Activated T-helper 9 cell treated with anti-CD3 and anti-CD28 coated beads, Interleukin-2, amount 50 U/mL, for 16 hours (primary cell): ENCODE data around the gene DYNC2H1.
A peak's percentile ranks its signal among the peaks of the same experiment; 100 is the strongest.
"Not testable (repeated sequence)": the region's sequence is repeated elsewhere in the genome, so short reads cannot be mapped to it uniquely, and the experiment has no call there.

Source experiments
- DNase-seq: peaks from one replicate; pipeline ENCODE4 v3.0.0-alpha.2; 2020; ENCODE audit warnings: low read depth

The DYNC2H1 gene

DNA sequence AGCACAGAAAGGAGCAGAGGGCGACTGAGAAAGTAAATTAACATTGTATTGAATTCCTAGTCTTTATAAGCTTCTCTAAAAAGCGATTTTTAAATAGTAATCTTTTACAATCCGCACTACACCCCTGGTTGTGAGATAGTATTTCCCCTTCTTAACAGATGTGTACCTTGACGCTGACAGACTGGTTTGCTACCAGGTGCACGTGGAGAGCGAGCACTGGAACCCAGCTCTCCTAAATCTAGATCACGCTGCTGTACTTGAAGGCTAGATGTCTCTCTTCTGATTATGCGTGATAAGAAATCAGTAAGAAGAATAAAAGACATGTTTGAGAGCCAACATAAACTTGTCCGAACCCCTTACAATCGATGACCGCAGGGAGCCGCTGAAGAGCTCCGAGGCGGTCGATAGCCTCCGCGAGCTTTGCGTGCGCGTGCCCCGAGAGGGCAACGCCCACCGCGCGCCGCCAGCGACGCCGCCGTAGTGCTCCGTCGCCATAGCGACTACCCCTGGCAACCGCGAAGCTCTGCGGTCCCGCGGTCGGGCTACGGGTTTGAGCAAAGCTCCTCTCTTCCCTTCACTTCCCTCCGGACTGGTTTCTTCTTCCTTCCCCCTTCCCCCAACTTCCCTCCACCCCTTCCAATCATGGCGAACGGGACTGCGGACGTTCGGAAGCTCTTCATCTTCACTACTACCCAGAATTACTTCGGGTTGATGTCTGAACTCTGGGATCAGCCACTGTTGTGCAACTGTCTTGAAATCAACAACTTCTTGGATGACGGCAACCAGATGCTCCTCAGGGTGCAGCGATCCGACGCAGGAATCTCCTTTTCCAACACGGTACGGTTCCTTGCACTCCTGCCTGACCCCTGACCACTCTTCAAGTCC is at the start of gene DYNC2H1:
Gene DYNC2H1 (plus strand): TSS at position 494 of the 885 bp plus-strand sequence. CDS start 149 bp downstream, at position 643.
- peak; percentile 83 for DNase-seq

- no peak for DNase-seq
Measured at GRCh38 chr11:103061656-103062055, 47.6 kb upstream of the DYNC2H1 start.

- no peak for DNase-seq
Measured at GRCh38 chr11:103067118-103067517, 42.1 kb upstream of the DYNC2H1 start.

- DNase-seq: no peak
Measured at GRCh38 chr11:103069367-103069766, 39.9 kb upstream of the DYNC2H1 start.

- DNase-seq: no peak
Measured at GRCh38 chr11:103070142-103070541, 39.1 kb upstream of the DYNC2H1 start.

DNA sequence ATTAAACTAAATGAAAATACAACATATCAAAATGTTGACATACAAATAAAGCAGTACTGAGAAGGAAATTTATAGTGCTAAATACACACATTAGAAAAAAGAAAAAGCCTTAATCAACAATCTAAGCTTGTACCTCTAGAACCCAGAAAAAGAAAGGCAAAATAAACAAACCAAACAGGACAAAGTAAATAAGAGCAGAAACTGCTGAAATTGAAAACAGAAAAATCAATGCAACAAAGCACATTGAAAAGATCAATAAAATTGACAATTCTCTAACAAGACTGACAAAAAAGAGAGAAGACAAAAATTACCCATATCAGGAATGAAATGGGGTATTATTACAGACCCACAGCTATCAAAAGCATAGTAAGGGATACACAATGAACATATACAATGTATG is 38.2 kb upstream of the DYNC2H1 start:
- DNase-seq: no peak

DNA sequence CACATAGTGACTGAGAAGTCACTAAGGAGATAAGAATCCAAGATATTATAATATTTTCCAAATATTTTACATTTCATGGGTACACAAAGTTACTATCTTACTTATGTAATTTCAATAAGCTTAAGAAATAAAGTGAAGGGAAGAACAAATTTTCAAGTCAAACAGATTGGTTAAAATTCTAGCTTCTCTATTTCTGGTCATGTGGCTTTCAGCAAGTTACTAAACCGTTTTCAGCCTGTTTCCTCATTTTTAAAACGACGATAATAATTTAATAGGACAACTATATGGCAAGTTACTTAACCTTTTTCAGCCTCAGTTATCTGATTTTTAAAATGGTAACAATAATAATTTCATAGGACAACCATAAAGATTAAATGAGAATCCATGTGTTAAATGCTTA is 32.9 kb upstream of the DYNC2H1 start:
- DNase-seq: no peak

- no peak for DNase-seq
Measured at GRCh38 chr11:103077554-103077953, 31.7 kb upstream of the DYNC2H1 start.

DNA sequence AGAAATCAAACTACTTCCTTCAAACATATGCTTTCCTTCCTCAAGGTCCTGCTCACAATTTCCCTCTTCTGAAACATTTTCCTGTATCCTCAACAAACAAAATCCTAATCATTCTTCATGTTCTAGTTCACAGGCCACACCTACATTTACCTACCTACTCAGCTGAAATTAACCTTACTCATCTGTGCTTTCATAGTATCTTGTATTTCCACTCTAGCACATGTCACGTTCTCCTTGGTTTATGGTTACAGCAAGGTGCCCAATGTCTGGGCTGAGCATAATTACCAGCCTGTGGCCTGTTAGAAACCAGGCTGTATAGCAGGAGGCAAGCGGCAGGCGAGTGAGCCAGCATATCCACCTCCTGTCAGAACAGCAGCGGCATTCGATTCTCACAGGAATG is 30.5 kb upstream of the DYNC2H1 start:
- DNase-seq: no peak

GRCh38 chr11:103079833-103080232 is 29.4 kb upstream of the DYNC2H1 start:
- no peak for DNase-seq

DNA sequence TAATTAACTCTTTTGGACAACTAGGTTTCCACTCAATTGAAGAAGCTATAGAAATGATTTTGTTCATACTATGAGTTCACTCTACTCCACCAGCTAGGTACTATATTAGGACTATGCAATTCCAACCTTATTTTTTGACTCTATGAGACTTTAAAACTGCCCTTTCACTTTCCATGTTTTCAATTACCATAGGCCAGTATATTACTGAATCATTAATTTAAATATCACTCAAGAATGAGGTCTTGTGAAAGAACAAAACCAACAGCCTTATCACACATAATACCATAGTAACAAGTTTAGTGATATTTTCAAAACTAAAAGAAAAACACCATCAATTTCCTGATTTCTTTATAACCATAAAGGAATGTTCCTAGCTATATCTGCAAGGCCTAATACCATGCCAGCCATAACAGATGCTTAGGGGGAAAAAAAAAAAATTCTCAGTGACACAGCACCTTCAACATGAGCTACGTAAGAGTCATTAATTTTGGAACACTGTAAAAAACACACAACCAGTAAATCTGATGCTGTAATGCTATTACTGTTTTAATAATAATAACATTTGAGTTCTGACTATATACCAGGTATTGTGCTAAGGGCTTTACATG is 23.4 kb upstream of the DYNC2H1 start:
- DNase-seq: no peak

GRCh38 chr11:103086461-103086860 is 22.8 kb upstream of the DYNC2H1 start:
- no peak for DNase-seq

DNA sequence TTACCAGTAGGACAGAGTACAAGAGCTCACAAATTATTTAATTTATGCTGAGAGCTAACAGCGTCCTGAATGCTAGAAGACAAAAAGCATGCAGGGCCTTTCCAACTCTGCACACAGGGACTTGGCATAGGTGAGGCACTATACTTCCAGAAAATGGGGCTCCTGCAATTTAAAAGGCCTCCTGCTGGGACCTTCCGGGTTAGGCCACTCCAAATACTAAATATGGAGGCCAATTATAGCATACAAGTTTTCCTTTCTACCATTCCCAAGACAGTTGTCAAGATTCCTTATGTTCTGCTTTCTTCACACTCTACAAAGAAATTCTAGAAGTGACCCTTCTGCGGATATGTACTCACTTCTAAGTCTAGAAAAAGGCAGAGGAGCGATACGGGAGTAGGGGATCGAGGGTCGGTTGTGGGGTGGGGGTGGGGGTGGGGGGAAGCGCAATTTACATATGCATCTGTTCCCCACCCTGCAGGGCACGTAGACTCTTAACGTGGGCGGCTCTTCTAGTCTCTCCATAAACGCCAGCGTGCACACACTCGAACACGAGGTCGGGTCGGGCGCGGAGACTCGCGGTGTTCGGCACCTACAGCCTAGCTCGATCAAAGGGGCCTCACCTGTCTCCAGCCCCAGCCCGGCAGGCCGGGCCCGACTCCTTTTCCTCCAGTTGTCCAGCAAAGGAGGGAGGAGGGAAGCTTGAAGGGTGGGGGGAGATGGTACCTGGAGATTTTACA is 18.0 kb upstream of the DYNC2H1 start:
- peak; percentile 12 for DNase-seq

DNA sequence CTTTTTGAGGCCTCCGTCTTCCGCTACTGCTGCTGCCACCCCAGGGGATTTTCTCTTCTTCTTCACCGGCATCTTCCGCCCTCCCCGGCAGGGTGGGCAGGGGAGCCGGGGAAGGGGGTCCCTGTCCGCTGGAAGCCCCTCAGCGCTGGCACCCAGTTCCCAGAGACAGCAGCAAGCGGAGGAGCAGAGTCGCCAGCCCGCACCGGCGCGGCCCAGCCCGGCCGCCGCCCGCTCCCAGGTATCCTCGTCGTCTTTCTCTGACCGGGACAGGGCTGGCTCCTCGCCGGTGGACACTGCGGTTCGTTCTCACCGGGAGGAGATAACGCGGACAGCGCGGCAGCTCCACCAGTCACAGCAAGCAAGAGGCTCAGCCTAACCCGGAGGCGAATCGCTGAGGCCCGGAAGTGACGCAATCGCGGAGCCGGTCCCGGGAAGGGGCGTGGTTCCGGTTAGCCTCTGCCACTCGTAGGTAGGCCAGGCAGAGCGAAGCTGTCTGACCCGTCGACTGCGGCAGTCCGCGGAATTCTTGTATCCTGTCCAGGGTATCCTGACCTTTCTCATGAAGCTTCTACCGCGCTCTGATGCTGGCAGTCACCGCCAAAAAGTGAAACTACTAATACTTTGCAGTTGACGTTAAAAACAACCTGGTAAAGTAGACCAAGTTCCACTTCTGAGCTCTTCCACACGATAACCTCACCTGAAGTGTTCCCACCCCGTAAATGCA is 17.3 kb upstream of the DYNC2H1 start, which contains the start of gene DCUN1D5:
Gene DCUN1D5 (minus strand): TSS at position 360 of the 724 bp plus-strand sequence. CDS start 288 bp downstream, at position 72.
- peak; percentile 92 for DNase-seq

DNA sequence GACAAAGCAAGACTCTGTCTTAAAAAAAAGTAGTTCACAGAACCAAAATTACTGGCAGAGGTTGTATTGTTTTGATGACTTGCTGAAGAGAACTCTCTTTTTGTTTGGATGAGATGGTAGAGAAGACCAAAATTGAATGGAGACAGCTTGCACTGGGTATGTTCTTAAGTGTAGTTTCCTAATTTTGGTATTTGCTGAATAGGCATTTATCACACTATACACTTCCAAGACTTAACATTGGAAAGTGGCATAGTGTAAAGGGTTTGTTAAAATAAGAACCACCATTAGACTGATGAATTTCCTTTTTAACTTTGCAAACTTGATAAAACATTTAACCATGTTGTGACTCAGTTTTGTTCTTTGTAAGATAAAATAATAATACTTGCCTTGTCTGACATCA is 11.9 kb upstream of the DYNC2H1 start:
- no peak for DNase-seq

DNA sequence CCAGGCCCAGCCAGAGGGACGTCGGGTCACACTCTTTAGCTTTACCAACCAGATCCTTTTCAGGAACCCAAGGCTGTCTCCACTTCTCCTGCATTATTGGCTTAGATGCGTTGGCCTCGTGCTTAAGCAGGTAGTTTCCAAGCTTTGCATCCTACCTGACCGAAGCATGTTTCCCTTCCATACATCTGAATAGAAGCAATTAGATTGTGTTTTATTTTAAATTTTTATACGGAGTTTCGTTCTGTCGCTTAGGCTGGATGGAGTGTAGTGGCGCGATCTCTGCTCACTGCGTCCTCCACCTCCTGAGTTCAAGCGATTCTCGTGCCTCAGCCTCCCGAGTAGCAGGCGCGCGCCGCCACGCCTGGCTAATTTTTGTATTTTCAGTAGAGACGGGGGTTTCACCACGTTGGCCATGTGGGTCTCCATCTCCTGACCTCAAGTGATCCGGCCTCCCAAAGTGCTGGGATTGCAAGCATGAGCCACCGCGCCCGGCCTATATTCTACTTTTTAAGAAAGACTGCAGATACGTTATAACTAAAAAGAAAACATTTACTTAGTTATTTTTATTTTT is 677 bp downstream of the DYNC2H1 start:
- DNase-seq: no peak

GRCh38 chr11:103110391-103110790 is 1.2 kb downstream of the DYNC2H1 start:
- DNase-seq: no peak

DNA sequence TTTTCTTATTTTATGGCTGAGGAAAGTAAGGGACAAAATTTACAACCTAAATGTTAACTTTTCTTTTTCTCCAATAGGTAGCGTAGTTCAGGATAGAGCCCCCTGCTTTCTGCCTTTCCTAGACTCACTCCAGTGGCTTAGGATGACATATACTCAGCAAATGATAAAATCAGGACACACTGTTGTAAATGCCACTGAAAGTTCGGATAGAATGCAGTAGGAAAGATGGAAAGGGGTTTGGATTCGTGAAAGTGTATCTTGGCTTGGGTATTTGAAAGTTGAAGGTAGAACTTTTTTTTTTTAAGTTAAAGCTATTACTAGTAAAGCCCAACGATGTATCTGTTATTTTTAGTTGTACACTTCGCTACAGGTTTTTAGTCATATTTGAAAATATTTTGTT is 2.2 kb downstream of the DYNC2H1 start:
- no peak for DNase-seq

GRCh38 chr11:103112364-103112763 is 3.1 kb downstream of the DYNC2H1 start:
- no peak for DNase-seq

DNA sequence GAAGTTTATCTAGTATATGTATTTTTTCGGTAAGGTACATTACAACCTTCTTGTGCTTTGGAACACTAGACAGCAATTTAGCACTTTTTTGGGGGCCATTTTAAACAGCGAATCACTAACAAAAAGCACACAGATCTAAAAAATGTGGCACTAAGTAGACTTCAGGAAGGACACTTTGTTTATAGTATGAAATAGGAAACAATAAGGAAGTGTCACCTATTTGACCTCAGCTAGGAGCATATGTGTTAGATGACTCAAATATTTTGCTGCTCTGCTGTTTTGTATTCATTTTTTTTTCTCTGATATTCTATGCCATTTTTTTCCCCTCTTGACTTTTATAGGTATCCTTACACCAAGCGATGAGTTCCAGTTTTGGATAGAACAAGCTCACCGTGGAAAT is 5.6 kb downstream of the DYNC2H1 start:
- DNase-seq: no peak

DNA sequence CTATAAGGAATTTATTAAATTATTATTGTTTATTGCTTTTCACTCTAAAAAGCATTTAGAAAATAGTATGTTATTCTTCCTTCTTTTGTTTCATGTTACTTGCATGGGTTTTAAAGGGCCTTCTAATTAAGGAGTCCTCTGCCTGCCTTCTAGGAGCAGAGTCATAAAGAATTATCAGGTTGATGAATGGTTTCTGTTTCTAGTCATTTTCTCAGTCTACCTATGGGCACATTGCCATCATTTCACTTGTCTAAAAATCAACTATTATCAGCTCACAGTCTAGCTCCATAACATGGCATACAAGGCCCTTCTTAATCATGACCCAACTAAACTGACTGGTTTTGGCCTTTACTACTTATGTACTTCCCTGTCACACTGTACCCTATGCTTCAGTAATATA is 16.2 kb downstream of the DYNC2H1 start:
- no peak for DNase-seq

- DNase-seq: not testable (repeated sequence)
Measured at GRCh38 chr11:103141986-103142385, 32.8 kb downstream of the DYNC2H1 start.
